Kidney (tissue), 14 donors: ENCODE measurements around the gene PTPRG. TPM values are rescaled to one million over a fixed set of nuclear protein-coding genes. Genes with fewer than 3 reads are reported as not detected.
A peak's percentile ranks its signal among the peaks of the same experiment; 100 is the strongest.

Experiments
- DNase-seq, 5 donors: peaks; one replicate each; pipeline ENCODE4 v3.0.0-alpha.2; 2013 to 2020
- FAIRE-seq: peaks from 2 replicates; lab custom pipeline; 2012; peaks lifted over from hg19 to GRCh38; lab: Jason Lieb, UNC
- H3K27ac ChIP-seq, 2 donors: one replicate each; pipeline ENCODE4 v1.7.0; 2013; ENCODE audit warnings: low read depth in 2 of 2, low read length in 2 of 2, inconsistent platforms in 1 of 2
- H3K27me3 ChIP-seq: one replicate; pipeline ENCODE4 v1.7.1; 2013; ENCODE audit warnings: low read length, inconsistent platforms; ENCODE audit not compliant: control insufficient read depth, insufficient read depth
- H3K36me3 ChIP-seq, 3 donors: one replicate each; pipeline versions ENCODE4 v1.7.0 to v1.7.1; 2013; ENCODE audit warnings: low read length in 3 of 3, control low read depth in 1 of 3, inconsistent platforms in 1 of 3; ENCODE audit not compliant: insufficient read depth in 3 of 3, control insufficient read depth in 2 of 3
- H3K4me1 ChIP-seq, 3 donors: one replicate each; pipeline versions ENCODE4 v1.7.0 to v1.7.1; 2013; ENCODE audit warnings: low read length in 3 of 3, inconsistent platforms in 1 of 3, low read depth in 1 of 3; ENCODE audit not compliant: control insufficient read depth in 2 of 3, insufficient read depth in 2 of 3
- H3K4me3 ChIP-seq, 3 donors: one replicate each; pipeline versions ENCODE4 v1.7.0 to v1.8.1; 2013; ENCODE audit warnings: low read length in 3 of 3, control low read depth in 1 of 3, inconsistent platforms in 1 of 3
- H3K9ac ChIP-seq, 3 donors: one replicate each; pipeline versions ENCODE4 v1.7.0 to v1.7.1; 2013; ENCODE audit warnings: low read length in 3 of 3, control low read depth in 1 of 3, inconsistent platforms in 1 of 3
- H3K9me3 ChIP-seq, 3 donors: one replicate each; pipeline versions ENCODE4 v1.7.0 to v1.7.1; 2013; ENCODE audit warnings: low read length in 3 of 3, control low read depth in 1 of 3, inconsistent platforms in 1 of 3; ENCODE audit not compliant: control insufficient read depth in 2 of 3, insufficient read depth in 1 of 3
- CTCF ChIP-seq: IDR thresholded peaks from 3 replicates; pipeline ENCODE4 v1.5.1; 2012; ENCODE audit warnings: mild to moderate bottlenecking, moderate library complexity, borderline replicate concordance; ENCODE audit not compliant: insufficient read depth; ENCODE audit errors: extremely low read depth
- intact Hi-C: fragments of 100-400 bp; cut with DNase I; formaldehyde crosslinking; loops from one replicate; pipeline ENCODE4 v1.11.1; 2022
- polyA plus RNA-seq: library from polyadenylated mRNA; stranded (reverse); fragments of 350-450 nt; fragmentation: Illumina TruSeq; extraction: RNeasy Lipid Tissue Mini Kit (QIAGEN cat#74804); gene quantifications from one replicate; pipeline ENCODE4 v1.2.3, GENCODE V29; 2014; ENCODE audit warnings: low read depth, low replicate concordance; ENCODE audit not compliant: insufficient read depth
- total RNA-seq: library from RNA; stranded (reverse); fragmentation: NEBNext Ultra II Directional; extraction: Animal tissue kit (Norgen Biotek cat#: 25700); gene quantifications from one replicate; pipeline ENCODE4 v1.2.1, GENCODE V29; 2021
- donor health status: control.
- donor health status: control.
- donor health status: control.
- donor health status: control.
- donor health status: control.
- donor health status: DM: yes; HTN: yes; CAD: no.
- donor health status: Normal renal cell carcinoma (clear cell type).

PTPRG gene
- total and polyA plus RNA-seq, 2 donors from 2014 or later: 9.2 to 154 TPM

DNA sequence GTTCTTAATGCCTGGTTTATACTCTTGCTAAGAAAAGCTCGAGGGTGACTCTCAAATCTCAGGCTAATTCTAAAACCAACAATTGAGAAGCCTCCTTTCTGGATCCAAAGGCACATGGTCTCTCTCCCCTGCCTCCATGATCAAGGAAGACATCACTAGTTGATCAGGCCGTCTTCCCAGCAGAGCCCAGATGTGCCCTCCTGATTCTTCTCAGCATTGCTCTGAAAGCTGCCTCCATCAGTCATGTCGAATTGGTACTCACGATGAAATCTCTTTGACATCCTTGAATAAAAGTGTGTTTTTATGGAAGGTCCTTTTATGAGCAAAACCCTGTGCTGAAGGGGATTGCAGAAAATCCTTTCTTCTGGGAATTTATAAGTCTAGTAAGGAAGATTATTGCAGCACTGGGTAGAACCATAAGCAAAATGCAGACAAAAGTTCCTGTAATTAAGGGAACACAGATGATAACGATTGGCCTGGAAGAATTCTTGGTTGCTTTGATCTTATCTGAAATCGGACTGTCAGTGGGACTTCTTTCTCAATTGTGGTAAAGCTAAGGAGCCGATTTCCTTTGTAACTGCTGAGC, 345.9 kb downstream of the PTPRG start:
- no peak overlapping the region for H3K27ac ChIP-seq
- H3K27me3 ChIP-seq: no peaks in the 10 kb centered on the region
- H3K36me3 ChIP-seq: no peaks in the 10 kb centered on the region
- DNase-seq: no peak
- TF ChIP-seq CTCF: no peak
- intact Hi-C loops: no loop called here
- H3K4me1 ChIP-seq: peaks cover 3 to 16% (median 15%) of the 10 kb centered on the region in 3 donors
- H3K4me3 ChIP-seq: no peak overlapping the region
- no peak overlapping the region for H3K9ac ChIP-seq
- no peak for FAIRE-seq
- no peaks in the 10 kb centered on the region for H3K9me3 ChIP-seq

DNA sequence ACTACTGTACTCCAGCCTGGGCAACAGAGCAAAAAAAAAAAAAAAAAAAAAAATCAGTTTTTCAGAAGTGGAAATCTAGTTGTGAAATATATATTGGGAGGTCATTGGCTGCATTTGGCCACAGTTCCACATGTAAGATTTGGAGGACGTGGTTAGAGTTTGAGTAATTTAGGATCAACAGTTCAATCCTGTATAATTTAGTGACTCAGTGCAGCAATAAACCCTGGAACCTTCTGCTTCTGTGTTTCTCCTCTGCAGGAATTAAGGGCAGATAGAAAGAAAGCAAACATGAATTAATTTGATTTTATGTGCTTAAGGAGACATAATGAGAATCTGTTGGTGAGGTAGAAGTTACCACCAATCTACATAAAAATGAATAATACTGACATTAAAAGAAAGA, 347.0 kb downstream of the PTPRG start:
- Histone ChIP-seq H3K9ac (no peak overlapping the region), H3K4me1 (peaks cover 3 to 16% (median 12%) of the 10 kb centered on the region in 3 donors), H3K27me3 (no peaks in the 10 kb centered on the region), H3K9me3 (no peaks in the 10 kb centered on the region), H3K27ac (no peak overlapping the region), H3K4me3 (no peak overlapping the region), H3K36me3 (no peaks in the 10 kb centered on the region)
- intact Hi-C loops: no loop called here
- no peak for FAIRE-seq
- no peak for TF ChIP-seq CTCF
- DNase-seq: peak in 2 of 5 donors; percentile 22 to 50

DNA sequence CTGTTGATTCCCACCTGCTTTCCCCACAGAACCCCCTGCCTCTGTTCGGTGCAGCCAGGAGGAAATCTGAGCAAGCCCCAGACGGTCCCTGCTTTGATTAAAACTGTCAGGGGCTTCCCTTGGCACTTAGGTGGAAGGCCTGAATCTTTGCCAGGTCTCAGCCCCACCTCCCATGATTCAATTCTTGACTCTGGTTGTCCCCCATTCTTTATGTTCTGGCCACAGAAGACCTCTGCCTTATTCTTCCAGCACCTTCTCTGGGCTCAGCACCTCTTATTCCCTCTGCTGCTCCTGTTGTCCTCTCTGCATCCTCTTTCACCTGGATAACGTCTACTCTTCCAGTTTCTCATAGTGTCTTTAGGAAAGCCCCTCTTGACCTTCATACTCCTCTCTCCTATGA, 349.4 kb downstream of the PTPRG start:
- no peak for TF ChIP-seq CTCF
- no peaks in the 10 kb centered on the region for H3K9me3 ChIP-seq
- H3K27ac ChIP-seq: no peak overlapping the region
- DNase-seq (no peak), FAIRE-seq (no peak)
- peaks cover 0 to 2% (median 0%) of the 10 kb centered on the region in 3 donors for H3K4me1 ChIP-seq
- H3K4me3 ChIP-seq: no peak overlapping the region
- no peak overlapping the region for H3K9ac ChIP-seq
- H3K27me3 ChIP-seq: no peaks in the 10 kb centered on the region
- intact Hi-C loops: no loop called here
- H3K36me3 ChIP-seq: no peaks in the 10 kb centered on the region

- no peak for DNase-seq
- no peak for FAIRE-seq
- no peak overlapping the region for H3K27ac ChIP-seq
- no peaks in the 10 kb centered on the region for H3K36me3 ChIP-seq
- H3K9ac ChIP-seq: no peak overlapping the region
- no peaks in the 10 kb centered on the region for H3K9me3 ChIP-seq
- H3K27me3 ChIP-seq: no peaks in the 10 kb centered on the region
- H3K4me3 ChIP-seq: no peak overlapping the region
- H3K4me1 ChIP-seq: peaks cover 0 to 5% (median 2%) of the 10 kb centered on the region in 3 donors
- intact Hi-C loops: no loop called here
- no peak for TF ChIP-seq CTCF
Observed at GRCh38 chr3:61912158-61912557, 350.8 kb downstream of the PTPRG start.
